ENCODE data around the gene DEFB108B.
"Not testable (repeated sequence)": the region's sequence is repeated elsewhere in the genome, so short reads cannot be mapped to it uniquely, and the experiment has no call there.

DEFB108B gene

DNA sequence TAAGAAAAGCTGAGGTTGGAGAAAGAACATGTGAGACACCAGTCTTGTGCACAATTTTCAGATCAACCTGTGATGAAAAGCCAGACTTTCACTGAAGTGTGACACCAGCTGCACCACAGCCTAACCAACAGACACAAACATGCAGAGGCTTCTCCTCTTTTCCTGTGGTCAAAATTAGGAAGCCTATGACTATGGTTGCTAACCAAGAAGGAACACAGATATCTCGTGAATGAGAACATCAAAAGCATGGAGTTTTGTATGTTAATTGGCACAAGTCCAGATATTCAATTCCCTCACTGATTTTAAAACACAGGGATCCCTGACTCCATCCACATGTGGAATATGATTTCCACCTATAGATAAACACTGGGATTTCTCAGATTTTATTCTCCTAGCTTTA lies 11.5 kb upstream of the DEFB108B start:
- DNase-seq = not testable (repeated sequence)

GRCh38 chr11:71829247-71829646 lies 3.8 kb upstream of the DEFB108B start:
- not testable (repeated sequence) for DNase-seq

GRCh38 chr11:71829686-71830085 lies 3.3 kb upstream of the DEFB108B start:
- not testable (repeated sequence) for DNase-seq

GRCh38 chr11:71842720-71843119 lies 9.7 kb downstream of the DEFB108B start:
- DNase-seq = not testable (repeated sequence)

DNA sequence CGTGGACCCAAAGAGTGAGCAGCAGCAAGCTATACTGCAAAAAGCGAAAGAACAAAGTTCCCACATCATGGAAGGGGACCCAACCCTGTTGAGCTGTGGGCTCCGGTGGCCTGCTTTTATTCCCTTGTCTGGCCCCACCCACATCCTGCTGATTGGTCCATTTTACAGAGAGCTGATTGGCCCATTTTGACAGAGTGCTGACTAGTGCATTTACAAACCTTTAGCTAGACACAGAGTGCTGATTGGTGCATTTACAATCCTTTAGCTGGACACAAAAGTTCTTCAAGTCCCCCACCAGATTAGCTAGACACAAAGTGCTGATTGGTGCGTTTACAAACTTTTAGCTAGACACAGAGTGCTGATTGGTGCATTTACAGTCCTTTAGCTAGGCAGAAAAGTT lies 10.4 kb downstream of the DEFB108B start:
- DNase-seq = not testable (repeated sequence)

DNA sequence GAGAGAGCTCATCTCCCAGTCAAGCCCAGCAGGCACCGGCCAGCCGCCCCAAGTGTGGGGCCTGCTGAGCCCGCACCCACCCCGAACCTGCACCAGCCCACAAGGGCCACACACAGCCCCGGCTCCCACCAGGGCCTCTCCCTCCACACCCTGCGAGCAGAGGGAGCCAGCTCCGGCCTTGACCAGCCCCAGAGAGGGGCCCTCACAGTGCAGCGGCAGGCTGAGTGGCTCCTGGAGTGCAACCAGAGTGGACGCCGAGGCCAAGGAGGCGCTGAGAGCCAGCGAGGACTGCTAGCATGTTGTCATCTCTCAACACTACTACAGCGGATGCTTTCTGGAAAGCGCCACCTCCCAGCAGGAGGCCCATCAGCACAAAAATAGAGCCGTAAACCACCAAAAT lies 10.9 kb downstream of the DEFB108B start:
- no peak for DNase-seq

- DNase-seq = not testable (repeated sequence)
Measured at GRCh38 chr11:71853895-71854294, 20.9 kb downstream of the DEFB108B start.

DNA sequence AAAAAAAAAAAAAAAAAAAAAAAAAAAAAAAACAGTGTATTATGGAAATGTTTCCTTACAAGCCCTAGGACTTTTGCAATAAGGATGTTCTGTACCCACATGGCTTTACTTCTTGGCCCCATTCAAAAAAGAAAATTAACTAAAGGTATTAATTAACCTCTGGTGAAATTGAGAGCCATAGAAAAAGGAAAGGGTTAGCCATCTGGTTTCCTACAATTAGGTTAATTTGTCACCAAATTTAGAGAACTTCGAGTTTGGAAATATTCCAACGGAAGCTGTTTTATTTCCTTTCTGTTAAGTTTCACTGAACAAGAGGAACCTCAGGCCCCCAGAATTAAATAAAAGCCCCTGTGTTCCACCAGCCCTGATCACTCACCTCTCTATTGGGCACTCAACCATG lies 22.9 kb downstream of the DEFB108B start:
- DNase-seq = peak; percentile 49

DNA sequence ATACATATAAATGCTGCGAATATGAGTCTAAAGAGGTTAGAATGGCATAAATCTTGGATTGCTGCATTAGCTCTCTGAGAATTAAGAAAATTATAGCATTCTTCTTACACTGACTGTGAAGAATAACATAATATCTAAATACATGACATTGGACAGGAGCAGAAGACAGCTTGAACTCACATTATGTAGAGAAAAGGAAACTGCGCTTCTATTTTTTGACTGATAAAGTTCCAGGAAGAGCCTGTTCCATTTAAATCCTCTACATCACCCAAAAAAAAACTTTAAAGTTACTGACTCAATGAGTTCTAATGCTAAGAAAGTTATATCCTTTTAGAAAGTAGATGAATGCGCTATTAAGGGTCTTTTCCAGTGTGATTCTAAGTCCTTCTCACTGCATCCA lies 27.8 kb downstream of the DEFB108B start:
- not testable (repeated sequence) for DNase-seq

DNA sequence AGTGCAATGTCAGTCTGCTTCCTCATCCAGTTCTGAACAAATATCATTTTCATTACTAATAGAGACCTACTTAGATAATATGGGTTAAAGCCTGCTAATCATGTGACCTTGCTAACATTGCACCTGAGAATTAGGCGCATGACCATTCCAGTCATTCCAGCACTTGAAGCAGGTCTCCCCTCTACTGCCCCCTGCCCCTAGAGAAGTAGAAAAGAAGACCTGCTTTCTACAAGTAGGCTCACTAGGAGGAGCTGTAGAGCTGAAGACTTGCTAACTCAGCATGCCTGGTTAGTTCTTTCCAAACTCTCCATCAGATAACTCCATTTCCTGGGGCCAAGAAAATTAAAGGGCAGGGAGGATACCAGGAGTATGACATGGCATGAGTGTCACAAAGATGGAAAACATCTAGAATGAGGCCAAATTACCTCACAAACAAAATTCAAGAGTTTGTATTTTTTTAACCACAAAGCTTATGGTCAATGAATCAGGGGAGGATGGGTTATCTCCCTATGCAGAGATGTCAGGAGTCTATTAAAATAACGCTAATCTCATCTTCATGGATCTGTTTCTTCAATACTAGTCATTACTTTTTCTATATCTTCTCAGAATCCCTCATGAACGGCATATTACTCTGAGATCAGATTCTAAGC lies 31.1 kb downstream of the DEFB108B start:
- peak; percentile 84 for DNase-seq

- DNase-seq = not testable (repeated sequence)
Measured at GRCh38 chr11:71867209-71867608, 34.2 kb downstream of the DEFB108B start.

- not testable (repeated sequence) for DNase-seq
Measured at GRCh38 chr11:71869931-71870330, 36.9 kb downstream of the DEFB108B start.

DNA sequence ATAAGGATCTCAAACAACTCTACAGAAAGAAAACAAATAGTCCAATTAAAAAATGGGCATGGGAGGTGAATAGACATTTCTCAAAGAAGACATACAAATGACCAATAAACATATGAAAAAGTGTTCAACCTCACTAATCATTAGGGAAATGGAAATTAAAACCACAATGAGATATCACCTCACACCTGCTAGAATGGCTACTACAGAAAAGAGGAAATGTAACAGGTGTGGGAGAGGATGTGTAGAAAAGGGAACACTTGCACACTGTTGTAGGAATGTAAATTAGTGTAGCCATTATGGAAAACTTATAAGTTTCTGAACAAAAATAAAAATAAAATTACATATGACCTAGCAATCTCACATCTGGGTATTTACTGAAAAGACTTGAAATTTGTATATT lies 37.7 kb downstream of the DEFB108B start:
- DNase-seq = not testable (repeated sequence)

GRCh38 chr11:71876262-71876661 lies 43.3 kb downstream of the DEFB108B start:
- DNase-seq = not testable (repeated sequence)

DNA sequence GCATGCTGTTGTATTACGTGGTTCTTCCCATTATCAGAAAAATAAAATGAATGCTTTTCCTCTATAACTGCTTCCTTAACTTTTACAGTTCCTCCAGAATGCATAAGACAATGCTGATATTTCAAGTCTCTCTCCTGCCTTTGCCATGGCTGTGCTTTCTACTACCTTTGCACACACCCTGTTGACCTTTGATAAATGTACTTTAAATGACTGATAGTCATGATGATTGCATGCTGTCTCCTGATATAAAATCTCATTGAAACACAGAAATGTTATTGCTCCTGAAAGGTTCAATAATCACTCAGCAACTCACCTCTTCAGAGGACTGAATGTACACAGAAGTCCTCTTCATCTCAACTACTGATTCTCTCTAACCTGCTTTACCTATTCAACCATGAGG lies 45.1 kb downstream of the DEFB108B start, which contains the start of gene DEFB131B:
DEFB131B (plus strand) TSS at position 395 of the 400 bp plus-strand sequence; CDS start at position 395, 0 bp downstream.
- DNase-seq = not testable (repeated sequence)

DNA sequence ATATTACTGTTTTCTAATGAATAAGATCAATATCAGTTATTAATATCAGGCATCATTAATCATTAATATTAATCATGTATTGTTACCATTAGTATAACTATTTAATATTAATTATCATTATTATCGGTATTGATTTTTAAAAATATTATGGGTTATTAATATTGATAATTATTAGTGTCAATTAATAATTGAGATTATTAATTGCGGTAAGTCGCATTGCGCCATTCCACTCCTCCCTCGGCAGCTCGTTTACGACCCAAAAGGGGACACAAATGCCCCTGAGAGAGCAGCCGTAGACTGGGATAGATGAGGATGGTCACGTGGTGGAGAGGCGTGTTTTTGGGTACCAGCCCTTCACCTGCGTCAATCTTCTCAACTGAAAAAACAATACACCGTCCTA lies 52.8 kb downstream of the DEFB108B start:
- not testable (repeated sequence) for DNase-seq

All from hematopoietic multipotent progenitor cell treated with erythropoietin and hydrocortisone succinate and interleukin-3 and kit ligand, for 6 days (in vitro differentiated cells).